NCI-H69 (cell line): Measurements from ENCODE around the gene UBC.
"Not testable (repeated sequence)": the region's sequence is repeated elsewhere in the genome, so short reads cannot be mapped to it uniquely, and the experiment has no call there.

Experiments used
- DNase-seq: peaks from one replicate; lab custom pipeline; 2025; lab: John Stamatoyannopoulos, UW

UBC gene

GRCh38 chr12:124884587-124885438 lies 29.6 kb downstream of the UBC start:
- peak; percentile 77 for DNase-seq

GRCh38 chr12:124883263-124884130 lies 31.0 kb downstream of the UBC start:
- DNase-seq: no peak

GRCh38 chr12:124881123-124881522 lies 33.3 kb downstream of the UBC start:
- DNase-seq: no peak

- not testable (repeated sequence) for DNase-seq
These were observed 34.1 kb downstream of the UBC start for GRCh38 chr12:124880335-124880734.

GRCh38 chr12:124878795-124879516 lies 35.5 kb downstream of the UBC start:
- DNase-seq: no peak

- no peak for DNase-seq
These were observed 37.0 kb downstream of the UBC start for GRCh38 chr12:124877423-124877822.

- no peak for DNase-seq
These were observed 38.3 kb downstream of the UBC start for GRCh38 chr12:124876171-124876570.

- no peak for DNase-seq
These were observed 38.7 kb downstream of the UBC start for GRCh38 chr12:124875803-124876132.

- no peak for DNase-seq
These were observed 39.3 kb downstream of the UBC start for GRCh38 chr12:124874988-124875802.

GRCh38 chr12:124874188-124874587 lies 40.3 kb downstream of the UBC start:
- no peak for DNase-seq

GRCh38 chr12:124872068-124872719 lies 42.3 kb downstream of the UBC start:
- DNase-seq: no peak

GRCh38 chr12:124871297-124871696 lies 43.2 kb downstream of the UBC start:
- no peak for DNase-seq

GRCh38 chr12:124870515-124870914 lies 43.9 kb downstream of the UBC start:
- no peak for DNase-seq

GRCh38 chr12:124869059-124869665 lies 45.3 kb downstream of the UBC start:
- peak; percentile 32 for DNase-seq

- no peak for DNase-seq
These were observed 46.0 kb downstream of the UBC start for GRCh38 chr12:124868252-124869058.

- DNase-seq: no peak
These were observed 47.0 kb downstream of the UBC start for GRCh38 chr12:124867401-124867930.

GRCh38 chr12:124866883-124867400 lies 47.5 kb downstream of the UBC start:
- no peak for DNase-seq

- DNase-seq: no peak
These were observed 48.1 kb downstream of the UBC start for GRCh38 chr12:124866195-124866882.

GRCh38 chr12:124865728-124866127 lies 48.7 kb downstream of the UBC start:
- peak; percentile 30 for DNase-seq
